Right lung (tissue), 5 donors: ENCODE measurements around the gene C15orf40. TPM values are rescaled to one million over a fixed set of nuclear protein-coding genes. Genes with fewer than 3 reads are reported as not detected.

Source experiments
- DNase-seq, 2 donors: peaks; one replicate each; pipeline ENCODE4 v3.0.0-alpha.2; 2013
- polyA plus RNA-seq, 5 donors: library from polyadenylated mRNA; unstranded; fragments of 120-200 nt; gene quantifications; one replicate each; pipeline versions ENCODE4 v1.2.1 to v1.2.3, GENCODE V29; 2013; ENCODE audit warnings: inconsistent platforms in 1 of 5, low replicate concordance in 1 of 5; ENCODE audit not compliant: insufficient read length in 5 of 5, insufficient read depth in 1 of 5

C15orf40 gene
- polyA plus RNA-seq, 5 donors: 17.5 to 24.4 (median 22.8) TPM

DNA sequence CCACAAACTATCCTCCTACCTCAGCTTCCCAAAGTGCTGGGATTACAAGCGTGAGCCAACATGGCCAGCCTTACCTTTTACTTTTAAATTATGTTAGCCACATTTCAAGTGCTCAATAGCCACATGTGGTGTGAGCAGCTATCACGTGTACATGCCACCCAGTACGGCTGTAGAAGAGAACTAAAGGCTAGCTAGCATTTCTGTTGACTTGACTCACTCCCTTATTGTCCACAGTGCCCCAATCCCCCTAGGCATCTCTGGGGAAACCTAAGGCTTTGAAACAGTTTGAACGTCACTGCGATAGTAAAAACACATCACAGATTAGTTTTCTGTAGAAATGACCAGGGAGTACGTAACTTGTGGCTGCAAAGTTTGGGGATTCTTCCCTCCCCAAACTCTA lies 12.0 kb downstream of the C15orf40 start:
- no peak for DNase-seq

DNA sequence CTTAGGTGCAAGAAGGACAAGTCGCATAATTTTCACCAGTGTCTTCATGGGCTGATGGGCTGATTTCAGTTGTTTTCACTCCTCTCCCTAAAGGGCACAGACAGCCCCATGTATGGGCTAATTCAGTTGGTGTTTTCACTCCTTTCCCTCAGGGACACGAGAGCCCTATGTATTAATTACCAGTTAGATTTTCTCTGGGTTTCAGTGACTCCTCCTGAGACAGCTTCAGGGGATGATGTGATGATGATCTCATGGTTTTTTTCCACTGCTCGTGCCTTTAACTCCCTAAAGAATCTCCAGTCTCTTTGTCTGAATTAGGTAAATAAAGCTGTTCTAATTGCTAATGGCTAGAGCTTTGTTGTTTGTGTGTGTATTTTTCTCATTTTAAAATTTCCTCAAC lies 15.5 kb downstream of the C15orf40 start:
- DNase-seq: no peak

DNA sequence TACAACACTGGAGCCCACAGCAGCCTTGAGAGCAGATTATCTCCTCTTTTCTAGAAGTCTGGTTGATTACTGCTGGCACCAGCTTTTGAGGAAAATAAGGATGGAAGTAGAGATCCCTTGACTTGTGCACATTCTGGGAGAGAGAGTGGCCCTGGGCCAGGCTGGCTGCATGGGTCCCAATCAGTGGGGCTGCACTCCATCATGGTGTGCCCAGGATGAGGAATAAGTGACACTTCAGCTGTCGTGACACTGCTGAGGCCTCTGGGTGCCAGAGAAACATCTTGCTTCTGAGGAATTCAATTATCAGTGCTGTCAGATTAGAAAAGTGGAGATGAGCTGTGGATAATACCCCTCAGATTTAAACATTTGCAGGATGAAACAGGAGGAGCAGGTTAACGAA lies 16.4 kb downstream of the C15orf40 start:
- DNase-seq: no peak

DNA sequence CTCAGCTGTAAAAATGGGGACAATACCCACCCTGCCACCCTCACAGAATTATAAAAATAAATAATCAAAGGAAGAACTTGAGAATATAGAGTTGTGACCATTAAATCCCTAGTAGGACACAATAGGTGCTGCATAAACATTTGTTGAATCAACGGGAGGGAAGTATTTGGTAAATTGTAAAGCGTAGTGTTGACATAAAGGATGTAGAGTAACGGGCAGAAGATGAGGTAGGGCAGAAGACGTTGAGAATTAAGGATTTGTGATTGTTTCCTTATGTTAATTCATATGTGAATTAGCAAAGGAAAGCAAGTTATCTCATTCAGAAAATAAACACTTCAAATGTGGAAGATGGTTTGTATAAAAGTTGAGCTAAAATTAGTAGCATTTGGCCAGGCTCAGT lies 18.3 kb downstream of the C15orf40 start:
- DNase-seq: no peak

DNA sequence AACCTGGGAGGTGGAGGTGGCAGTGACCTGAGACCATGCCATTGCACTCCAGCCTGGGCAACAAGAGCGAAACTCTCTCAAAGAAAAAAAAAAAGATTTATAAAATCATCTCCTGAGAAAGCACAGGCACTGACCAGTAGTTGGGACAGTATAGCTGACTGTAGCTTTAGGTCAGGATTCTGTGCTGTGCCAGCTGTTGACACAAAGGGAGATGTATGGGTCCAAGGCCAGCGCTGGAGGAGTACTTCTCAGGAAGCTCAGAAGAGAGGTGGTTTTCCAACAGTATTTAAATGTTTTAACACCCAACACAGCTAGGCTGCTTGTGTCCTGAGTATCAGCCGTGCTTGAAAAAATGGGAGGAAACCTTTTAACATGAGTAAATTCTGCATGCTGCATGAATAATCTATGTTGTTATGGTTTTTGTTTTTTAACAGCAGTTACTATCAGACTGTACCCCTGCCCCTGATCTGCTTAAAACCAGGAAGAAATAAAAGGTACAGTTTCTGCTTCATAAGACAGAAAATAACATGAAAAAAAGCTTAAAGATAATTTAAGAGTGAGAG lies 18.9 kb downstream of the C15orf40 start:
- DNase-seq: no peak

DNA sequence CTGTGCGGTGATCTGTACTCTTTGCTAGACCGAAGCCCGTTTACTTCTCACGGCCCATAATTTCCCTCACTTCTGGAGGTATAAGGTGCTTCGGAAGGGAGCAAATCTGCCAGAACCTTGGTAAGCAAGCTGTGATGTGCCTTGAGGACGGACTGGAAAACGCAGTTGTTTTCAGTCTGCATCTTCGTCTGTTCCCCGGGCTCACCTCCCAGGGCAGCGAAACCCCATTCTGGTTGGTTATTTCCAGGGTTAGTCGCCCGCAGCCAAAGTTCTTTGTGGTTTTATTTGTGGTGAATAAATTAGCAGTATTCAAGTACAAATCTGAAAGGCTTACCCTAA lies 25.0 kb downstream of the C15orf40 start:
- DNase-seq: no peak

DNA sequence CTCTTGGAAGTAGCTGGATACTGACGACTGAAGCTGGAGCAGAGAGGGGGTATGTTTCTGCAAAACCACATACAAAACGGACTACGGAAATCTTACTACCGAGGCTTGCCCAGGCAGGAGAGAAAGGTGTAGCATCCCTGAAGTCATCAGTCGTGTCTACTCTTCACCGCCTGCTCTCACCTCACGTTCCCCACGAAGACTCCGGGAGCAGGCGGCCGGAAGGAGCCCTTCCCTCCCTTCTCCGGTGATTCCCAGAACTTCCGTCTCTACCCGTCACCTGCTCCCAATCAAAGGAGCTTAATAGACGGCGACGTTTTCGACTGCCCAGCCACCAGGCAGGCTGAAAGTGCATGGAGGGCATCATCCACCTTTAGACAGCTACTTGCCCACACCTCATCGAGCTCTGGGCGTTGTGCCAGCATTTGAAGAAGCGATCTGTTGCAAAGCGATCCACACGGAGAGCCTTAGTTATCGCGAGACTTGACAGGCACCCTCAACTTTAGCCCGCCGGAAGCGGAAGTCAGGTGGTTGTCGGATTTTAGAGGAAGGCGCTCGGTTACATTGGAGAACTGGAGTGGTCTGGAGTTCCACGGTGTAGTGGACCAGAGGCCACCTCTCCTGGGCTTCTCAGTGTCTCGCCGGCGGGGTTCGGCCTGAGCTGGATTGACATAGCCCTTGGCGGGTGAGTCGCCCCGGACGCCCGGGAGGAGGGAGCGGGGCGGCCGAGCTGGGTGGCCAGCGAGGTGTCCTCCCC lies 25.6 kb downstream of the C15orf40 start, which contains the start of gene RAMAC:
Gene RAMAC (plus strand): TSS at position 523 of the 754 bp plus-strand sequence. CDS start 2,809 bp downstream, outside the sequence.
- DNase-seq: peak; percentile 92 to 93

DNA sequence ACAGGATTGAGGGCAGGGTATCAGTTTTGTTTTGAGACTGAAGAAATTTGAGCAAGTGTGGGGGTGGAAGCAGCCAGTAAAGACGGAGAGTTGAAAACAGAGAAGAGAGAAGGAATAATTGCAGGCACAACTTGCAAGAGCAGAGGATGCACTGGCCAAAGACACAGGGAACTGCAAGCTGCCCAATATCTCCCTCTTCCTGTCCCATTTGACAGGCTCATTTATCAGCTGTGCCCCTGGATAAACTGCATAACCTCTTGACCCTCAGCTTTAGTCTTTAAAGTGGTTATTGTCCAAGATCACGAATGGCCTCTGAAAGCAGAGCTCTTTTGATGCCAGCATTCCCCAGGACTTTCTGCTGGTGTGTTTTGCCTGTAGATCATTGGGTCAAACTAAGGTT lies 30.5 kb downstream of the C15orf40 start:
- DNase-seq: no peak

DNA sequence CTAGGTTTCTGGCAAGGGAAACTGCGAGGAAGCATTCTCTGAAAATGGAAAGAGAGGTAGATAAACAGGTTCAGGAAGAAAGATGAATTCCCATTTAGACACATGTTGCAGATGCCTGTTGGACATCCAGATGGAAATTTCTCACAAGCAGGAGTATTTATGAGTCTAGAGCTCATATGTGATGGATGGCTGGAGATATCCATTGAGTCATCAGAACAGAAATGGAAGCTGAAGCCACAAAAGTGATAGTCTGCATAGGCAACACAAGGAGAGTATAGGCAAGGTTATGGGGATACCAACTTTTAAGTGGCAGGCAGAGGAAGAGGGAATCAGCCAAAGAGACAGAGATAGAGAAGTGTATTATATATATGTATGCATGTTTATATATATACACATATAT lies 31.7 kb downstream of the C15orf40 start:
- no peak for DNase-seq

DNA sequence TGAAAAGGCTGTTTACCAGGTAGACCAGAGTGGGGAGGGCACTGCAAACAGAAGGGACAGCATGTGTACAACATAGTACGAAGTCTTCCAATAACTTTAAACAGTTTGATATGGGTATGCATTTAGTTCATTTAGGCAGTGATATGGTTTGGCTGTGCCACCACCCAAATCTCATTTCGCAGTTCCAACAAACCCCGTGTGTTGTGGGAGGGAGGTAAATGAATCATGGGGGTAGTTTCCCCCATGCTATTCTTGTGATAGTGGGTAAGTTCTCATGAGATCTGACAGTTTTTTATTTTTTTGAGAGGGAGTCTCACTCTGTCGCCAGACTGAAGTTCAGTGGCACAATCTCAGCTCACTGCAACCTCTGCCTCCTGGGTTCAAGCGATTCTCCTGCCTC lies 33.0 kb downstream of the C15orf40 start:
- no peak for DNase-seq

DNA sequence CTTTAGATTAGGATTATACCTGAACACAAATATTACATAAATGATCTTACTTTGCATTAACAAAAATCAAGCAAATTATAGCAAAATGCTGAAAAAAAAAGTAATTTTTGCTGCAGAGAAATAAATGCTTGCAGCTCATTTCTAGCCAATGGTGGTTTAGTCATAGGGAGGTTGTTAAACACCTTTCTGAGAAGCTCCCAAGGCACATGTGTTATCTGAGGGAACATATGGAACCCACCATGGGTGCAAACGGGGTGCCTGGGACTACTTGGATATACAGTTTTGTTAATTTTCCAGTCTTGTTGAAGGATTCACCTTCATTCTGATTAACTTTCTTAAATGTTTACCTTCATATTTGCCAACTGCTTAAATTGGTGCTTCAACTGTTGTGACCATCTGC lies 34.4 kb downstream of the C15orf40 start:
- DNase-seq: no peak

DNA sequence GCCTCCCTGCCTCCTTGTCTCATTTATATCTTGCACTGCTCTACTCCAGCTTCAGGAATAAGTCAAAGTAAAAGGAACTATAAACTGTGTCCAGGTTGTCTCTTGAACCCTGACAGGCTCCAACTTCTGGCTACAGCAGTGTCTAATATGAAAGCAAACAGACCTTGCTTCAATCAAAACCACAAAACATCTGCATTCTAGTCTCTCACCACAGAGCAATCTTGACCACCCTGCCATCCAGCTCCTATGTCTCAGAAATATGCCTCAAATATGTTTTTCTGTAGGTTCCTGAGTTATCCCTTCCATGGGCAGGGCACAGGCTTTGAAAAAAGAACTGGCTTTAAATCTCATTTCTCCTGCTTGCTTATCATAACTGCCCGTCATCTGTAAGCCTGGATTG lies 38.4 kb downstream of the C15orf40 start:
- DNase-seq: no peak

DNA sequence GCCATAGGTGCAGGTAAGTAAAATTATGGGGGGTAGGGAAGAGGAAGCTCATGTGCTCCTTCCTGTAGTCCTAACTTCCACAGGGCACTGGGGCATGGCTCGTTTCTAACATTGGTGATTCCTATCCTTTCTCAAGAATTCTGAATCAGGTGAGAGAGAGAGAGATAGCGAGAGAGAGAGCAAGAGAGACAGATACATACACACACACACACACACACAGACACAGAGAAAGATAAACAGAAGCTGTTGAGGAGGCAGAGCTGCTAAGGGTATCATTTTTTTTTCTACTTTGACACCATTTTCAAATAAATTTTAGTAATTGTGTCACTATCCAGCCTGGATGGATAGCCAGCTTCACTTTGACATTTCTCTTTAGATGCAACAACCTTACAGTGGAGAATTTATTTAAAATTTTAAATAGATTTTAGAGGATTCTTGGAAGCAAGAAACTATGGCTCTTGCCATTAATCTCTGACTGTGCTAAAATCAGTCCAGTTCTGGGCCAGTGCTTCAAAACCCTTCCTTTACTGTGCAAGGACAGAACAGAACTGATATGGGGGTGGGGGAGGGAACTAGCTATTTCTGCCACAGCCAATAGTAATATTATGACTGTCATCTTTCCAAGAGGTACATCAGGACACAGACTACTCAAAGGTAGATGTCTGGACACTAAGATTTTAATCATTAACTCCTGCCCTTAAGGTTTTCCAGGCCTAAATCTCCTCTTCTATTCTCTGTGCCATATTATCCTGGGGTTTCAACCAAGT lies 40.0 kb downstream of the C15orf40 start:
- DNase-seq: no peak

DNA sequence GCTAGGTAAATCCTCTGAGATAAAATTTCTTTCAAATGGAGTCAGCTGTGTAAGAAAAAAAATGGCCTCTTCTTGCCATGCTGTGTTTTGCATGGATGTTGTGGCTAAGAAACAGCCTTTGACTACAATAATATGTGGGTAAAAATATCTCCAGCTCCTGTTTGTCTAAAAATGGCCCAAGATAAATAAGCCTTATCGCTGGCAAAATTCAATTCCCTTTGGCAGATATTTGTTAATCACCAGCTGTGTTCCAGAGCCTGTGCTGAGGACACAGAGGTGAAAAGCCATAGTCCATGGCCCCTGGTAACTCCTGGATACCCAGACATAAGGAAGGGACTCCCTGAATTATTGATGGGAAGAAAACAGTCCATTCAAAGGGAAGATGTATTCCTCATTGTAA lies 40.7 kb downstream of the C15orf40 start:
- no peak for DNase-seq

DNA sequence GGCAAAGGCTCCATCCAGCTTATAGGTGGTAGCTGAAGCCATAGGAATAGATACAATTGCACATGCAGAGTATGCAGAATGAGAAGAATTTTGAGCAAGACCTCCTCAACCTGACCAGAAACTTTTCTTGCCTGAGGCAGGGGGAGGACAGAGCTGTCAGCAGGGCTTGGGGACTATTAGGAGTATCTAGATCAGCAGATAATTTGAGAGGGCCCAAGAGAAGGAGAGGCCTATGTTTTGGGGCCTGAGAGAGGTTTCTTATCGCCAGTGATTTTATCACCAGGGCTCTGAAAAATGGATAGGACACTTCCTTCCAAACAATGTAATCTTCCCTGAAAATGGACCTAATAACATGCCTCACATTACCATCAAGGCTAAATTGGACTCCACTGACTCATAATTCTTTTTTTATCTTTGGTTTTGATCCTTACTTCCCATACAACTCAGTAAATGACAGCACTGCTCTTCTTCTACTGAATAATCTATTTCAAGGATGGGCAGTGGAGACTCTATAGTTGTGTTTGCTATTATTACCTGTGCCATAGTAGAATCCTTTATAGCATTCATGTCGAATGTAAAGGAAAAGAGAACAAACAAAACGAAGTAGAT lies 41.3 kb downstream of the C15orf40 start:
- DNase-seq: no peak

DNA sequence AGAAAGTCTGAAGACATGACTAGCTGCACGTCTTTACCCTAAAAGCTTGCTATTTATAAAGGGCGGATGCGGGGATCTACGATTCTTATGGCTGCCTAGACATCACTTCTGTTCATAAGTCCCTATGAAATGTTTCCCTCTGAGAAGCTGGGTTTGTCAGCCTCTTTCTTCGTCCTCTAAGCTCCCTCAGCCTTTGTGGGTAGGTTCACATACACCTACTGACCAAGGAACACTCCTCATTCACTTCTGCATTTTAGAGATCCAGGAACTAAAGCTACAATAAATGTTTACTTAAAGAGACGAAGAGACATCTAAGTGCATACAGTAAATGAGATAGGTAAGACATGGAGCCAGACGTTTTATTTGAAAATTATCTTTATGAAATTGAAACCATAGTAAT lies 42.1 kb downstream of the C15orf40 start:
- DNase-seq: no peak

DNA sequence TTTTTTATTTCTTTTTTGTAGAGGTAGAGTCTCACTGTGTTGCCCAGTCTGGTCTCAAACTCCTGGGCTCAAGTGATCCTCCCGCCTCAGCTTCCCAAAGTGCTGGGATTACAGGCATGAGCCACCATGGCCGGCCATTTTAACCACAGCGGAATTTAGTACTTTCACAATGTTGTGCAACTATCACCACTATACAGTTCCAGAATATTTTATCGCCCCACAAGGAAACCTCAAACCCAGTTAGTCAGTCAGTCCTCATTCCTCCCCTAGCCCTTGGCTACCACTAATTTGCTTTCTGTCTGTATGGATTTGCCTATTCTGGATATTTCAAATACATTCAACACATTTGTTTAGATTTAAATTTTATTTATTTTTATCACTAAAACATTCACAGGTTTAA lies 43.4 kb downstream of the C15orf40 start:
- no peak for DNase-seq

DNA sequence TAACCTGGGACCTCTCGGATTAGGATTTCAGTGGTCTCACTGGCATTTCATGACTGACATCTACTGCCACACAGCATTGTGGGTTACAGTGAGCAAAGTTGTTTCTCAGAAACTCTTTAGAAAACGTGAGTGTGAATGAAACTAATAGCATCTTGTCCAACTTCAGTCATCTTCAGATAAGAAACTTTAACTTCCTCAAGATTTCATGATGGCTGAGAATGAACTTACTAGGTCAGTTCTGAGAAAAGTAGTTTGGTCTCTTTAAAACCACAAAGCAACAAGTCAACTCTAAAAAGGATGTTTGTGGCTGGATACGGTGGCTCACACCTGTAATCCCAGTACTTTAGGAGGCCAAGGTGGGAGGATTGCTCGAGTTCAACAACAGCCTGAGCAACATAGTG lies 44.8 kb downstream of the C15orf40 start:
- no peak for DNase-seq

DNA sequence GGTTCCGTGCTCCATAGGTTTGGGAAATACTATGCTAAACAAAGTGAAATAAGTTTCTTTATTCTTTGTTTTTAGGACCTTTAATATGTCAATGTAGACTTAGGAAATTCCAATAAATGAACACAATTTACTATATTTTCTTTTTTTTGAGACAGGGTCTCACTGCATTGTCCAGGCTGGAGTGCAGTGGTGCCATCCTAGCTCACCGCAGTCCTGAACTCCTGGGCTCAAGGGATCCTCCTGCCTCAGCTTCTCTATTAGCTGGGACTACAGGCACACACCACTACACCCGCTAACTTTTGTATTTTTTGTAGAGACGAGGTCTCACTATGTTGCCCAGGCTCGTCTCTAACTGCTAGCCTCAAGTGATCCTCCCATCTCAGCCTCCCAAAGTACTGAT lies 46.5 kb downstream of the C15orf40 start:
- no peak for DNase-seq

DNA sequence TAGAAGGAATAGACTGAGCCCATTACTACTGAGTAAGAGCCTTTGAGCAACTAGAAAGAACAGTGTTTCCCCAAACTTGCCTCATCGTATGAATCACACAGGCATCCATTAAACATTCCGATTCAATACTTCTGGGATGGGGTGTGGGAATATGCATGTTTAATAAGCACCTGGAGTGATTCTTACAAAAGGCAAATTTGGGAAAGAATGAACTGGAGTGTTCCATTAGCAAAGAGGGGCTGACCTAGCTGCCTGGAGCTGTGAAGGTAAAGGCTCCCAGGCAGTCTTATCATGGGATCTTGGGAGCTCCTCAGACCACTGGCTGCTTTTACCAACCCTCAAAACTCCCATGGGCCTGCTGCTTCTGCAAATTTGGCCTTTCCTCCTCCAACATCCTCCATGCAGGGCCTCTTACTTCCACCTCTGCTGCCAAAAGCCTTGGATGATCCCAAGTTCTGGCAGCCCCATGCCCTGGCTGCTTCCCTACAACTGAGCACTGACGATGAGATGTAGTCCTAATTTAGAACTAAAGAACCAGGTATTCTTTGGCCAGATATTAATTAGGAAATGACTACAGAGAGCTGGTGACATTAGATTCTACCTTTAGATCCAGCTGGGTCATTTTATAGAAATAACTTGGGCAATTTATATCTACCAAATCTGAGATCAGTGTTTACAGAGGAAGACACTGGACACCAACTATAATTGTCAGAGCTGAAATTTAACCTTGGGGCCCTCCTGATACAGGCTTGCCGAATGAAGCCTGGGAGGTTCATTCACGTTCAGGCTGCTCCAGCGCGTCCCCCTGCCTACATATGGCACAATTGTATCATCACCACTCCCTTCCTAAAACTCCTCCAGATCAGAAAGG lies 47.7 kb downstream of the C15orf40 start:
- DNase-seq: no peak

DNA sequence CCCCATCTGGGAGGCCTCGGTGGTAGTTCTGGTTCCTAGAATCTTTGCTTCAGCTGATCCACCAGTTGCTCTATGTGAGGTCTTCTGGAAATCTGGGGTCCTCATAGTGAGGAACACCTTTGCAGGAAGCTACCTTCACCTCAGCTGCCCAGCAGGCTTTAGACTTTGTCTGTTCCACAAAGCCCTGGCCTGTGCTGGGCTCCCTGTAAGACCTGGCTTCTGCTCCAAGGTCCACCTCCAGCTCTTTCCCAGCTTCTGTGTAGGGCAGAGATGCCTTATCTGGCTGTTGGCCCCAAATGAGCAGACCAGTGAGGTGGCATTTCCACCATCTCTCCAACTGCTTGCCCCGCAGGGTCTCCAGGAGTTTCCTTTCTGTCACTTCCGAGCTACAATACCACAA lies 50.7 kb downstream of the C15orf40 start:
- no peak for DNase-seq

DNA sequence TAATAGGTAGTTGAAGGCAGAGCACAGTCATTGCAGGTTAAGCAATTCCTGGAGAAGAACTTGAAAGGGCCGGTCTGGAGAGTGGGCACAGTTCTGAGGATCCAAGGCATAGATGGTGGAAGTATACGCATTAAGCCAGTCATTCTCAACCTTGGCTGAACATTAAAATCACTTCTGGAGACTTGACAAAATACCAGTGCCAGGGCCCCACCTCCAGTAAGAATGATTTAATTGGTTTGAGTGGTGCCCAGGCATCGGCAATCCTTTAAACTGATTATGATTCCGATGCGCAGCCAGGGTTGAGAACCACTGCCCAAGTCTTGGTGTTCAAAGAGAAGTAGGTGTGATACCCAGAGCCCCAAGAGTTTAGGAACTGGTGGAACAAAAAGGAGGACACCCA lies 52.0 kb downstream of the C15orf40 start:
- DNase-seq: no peak
